OCI-LY7 (cell line): ENCODE measurements around the gene TTC28. TPM values are rescaled to one million over a fixed set of nuclear protein-coding genes. Genes with fewer than 3 reads are reported as not detected.

ENCODE experiments used
- BruUV-seq: library from RNA; stranded (reverse); fragments of 400-500 nt; replicated peaks from 2 replicates; lab custom pipeline; 2021; lab: Mats Ljungman, UMichigan
- CTCF ChIA-PET: fragments of 300-600 bp; sonication (Branson Sonifier 250); formaldehyde crosslinking; loops from one replicate; lab custom pipeline; 2022; ENCODE audit warnings: antibody characterized with exemption; ENCODE audit not compliant: unreplicated experiment; lab: Charles Lee
- POLR2A ChIA-PET: fragments of 300-600 bp; sonication (Branson Sonifier 250); formaldehyde crosslinking; loops from one replicate; lab custom pipeline; 2022; ENCODE audit warnings: antibody characterized with exemption; lab: Charles Lee
- DNase-seq: peaks from one replicate; pipeline ENCODE4 v3.0.0-alpha.2; 2015; ENCODE audit warnings: low spot score
- H2AFZ ChIP-seq: fragments of 200-600 bp; sonication (generic), shearing (Covaris generic); 2 replicates; pipeline ENCODE4 v1.6.1; 2014; ENCODE audit warnings: mild to moderate bottlenecking, antibody characterized with exemption, low read length, moderate library complexity
- H3K27ac ChIP-seq: fragments of 200-600 bp; sonication (generic); 2 replicates; pipeline ENCODE4 v1.5.1; 2014; ENCODE audit warnings: mixed run types, low read depth, mild to moderate bottlenecking, moderate library complexity, low read length, inconsistent platforms; ENCODE audit not compliant: poor library complexity, severe bottlenecking
- H3K36me3 ChIP-seq: fragments of 200-600 bp; sonication (generic); 2 replicates; pipeline ENCODE4 v1.6.1; 2014; ENCODE audit warnings: mild to moderate bottlenecking, antibody characterized with exemption, low read length, moderate library complexity, mixed read lengths; ENCODE audit not compliant: insufficient read depth
- H3K4me1 ChIP-seq: fragments of 200-600 bp; sonication (generic); 2 replicates; pipeline ENCODE4 v1.5.1; 2014; ENCODE audit warnings: mild to moderate bottlenecking, low read length; ENCODE audit not compliant: insufficient read depth, poor library complexity, severe bottlenecking
- H3K4me2 ChIP-seq: fragments of 200-600 bp; sonication (generic); 2 replicates; pipeline ENCODE4 v1.6.1; 2014; ENCODE audit warnings: mild to moderate bottlenecking, low read length
- H3K4me3 ChIP-seq: fragments of 200-600 bp; sonication (generic); 2 replicates; pipeline ENCODE4 v1.5.1; 2014; ENCODE audit warnings: mild to moderate bottlenecking, low read depth, low read length; ENCODE audit not compliant: poor library complexity, severe bottlenecking
- H3K79me2 ChIP-seq: fragments of 200-600 bp; sonication (generic); 2 replicates; pipeline ENCODE4 v1.6.1; 2016; ENCODE audit warnings: low read depth, mild to moderate bottlenecking, low read length, moderate library complexity, mixed read lengths; ENCODE audit not compliant: insufficient read depth
- H3K9me2 ChIP-seq: fragments of 200-600 bp; sonication (generic); 2 replicates; pipeline ENCODE4 v1.6.1; 2016; ENCODE audit warnings: mild to moderate bottlenecking, low read length, mixed read lengths; ENCODE audit not compliant: insufficient read depth
- H3K9me3 ChIP-seq: fragments of 200-600 bp; sonication (generic); 2 replicates; pipeline ENCODE4 v1.6.1; 2014; ENCODE audit warnings: mild to moderate bottlenecking, mixed run types, low read length, mixed read lengths
- H4K20me1 ChIP-seq: fragments of 200-600 bp; sonication (generic); 2 replicates; pipeline ENCODE4 v1.6.1; 2014; ENCODE audit warnings: mild to moderate bottlenecking, antibody characterized with exemption, low read length, moderate library complexity, mixed read lengths; ENCODE audit not compliant: insufficient read depth
- CTCF ChIP-seq: fragments of 200-600 bp; sonication (generic); conservative IDR thresholded peaks from 2 replicates; pipeline ENCODE4 v1.5.1; 2014; ENCODE audit warnings: mild to moderate bottlenecking, antibody characterized with exemption, low read length, moderate library complexity, mixed read lengths
- EZH2phosphoT487 ChIP-seq: fragments of 200-600 bp; sonication (generic); IDR thresholded peaks from 2 replicates; pipeline ENCODE4 v1.6.1; 2018; ENCODE audit warnings: low read depth, borderline replicate concordance, mild to moderate bottlenecking, mixed run types, antibody characterized with exemption, low read length, moderate library complexity, mixed read lengths
- intact Hi-C: fragments of 100-400 bp; cut with micrococcal nuclease; formaldehyde crosslinking; loops from one replicate; pipeline ENCODE4 v1.10.0; 2022; ENCODE audit not compliant: unreplicated experiment
- total RNA-seq, 2 experiments: library from RNA; depleted of rRNA in 1 of 2; stranded (reverse); fragments of >200 nt in 1 of 2; shearing (Covaris generic) in 1 of 2; gene quantifications; 2 replicates each; pipeline ENCODE4 v1.2.3, GENCODE V29; 2014 to 2022

TTC28 gene
- total RNA-seq, 2 experiments from 2014 or later: under 0.01 to 0.55 TPM

DNA sequence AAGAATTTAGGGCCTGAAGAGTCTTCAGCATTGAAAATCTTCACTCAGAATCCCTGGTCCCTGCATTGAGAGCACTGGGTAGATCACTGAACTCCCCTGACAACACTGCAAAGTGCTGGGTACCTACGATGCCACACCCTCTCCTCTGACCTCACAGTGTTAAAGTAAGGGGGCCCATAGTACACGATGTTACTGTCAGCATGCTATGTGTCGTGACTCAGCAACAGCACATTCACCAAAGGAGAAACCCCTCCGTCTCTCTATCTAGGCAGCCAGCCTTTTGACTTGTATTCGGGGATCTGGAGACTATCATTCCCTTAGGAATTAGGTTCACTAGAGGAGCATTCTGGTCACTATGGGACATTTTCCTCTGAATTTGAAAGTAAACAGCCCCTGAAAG is 693.2 kb downstream of the TTC28 start:
- Histone ChIP-seq H3K9me3 (no peaks in the 10 kb centered on the region), H3K36me3 (no peaks in the 10 kb centered on the region), H3K27ac (no peak overlapping the region), H3K4me1 (peaks cover 62% of the 10 kb centered on the region), H3K4me2 (no peak overlapping the region), H3K4me3 (no peak overlapping the region), H2AFZ (no peak overlapping the region), H3K9me2 (no peaks in the 10 kb centered on the region), H3K79me2 (no peaks in the 10 kb centered on the region), H4K20me1 (no peaks in the 10 kb centered on the region)
- DNase-seq: no peak
- TF ChIP-seq CTCF (no peak), EZH2phosphoT487 (no peak)
- BruUV-seq: no TSS peak
- ChIA-PET POLR2A (no interaction called here), CTCF (no interaction called here)
- intact Hi-C loops: no loop called here

GRCh38 chr22:27985323-27986275 is 694.0 kb downstream of the TTC28 start:
- Histone ChIP-seq H4K20me1 (no peaks in the 10 kb centered on the region), H3K27ac (no peak overlapping the region), H3K36me3 (no peaks in the 10 kb centered on the region), H2AFZ (no peak overlapping the region), H3K9me2 (no peaks in the 10 kb centered on the region), H3K4me3 (no peak overlapping the region), H3K4me1 (peaks cover 53% of the 10 kb centered on the region), H3K4me2 (peak overlapping the region; percentile 39), H3K79me2 (no peaks in the 10 kb centered on the region), H3K9me3 (no peaks in the 10 kb centered on the region)
- POLR2A ChIA-PET: no interaction called here
- intact Hi-C loops: no loop called here
- TF ChIP-seq CTCF: no peak
- TF ChIP-seq EZH2phosphoT487: no peak
- BruUV-seq: no TSS peak
- peak; percentile 77 for DNase-seq
- CTCF ChIA-PET: no interaction called here

GRCh38 chr22:27984723-27985122 is 694.9 kb downstream of the TTC28 start:
- no TSS peak for BruUV-seq
- H3K4me3 ChIP-seq: no peak overlapping the region
- H4K20me1 ChIP-seq: no peaks in the 10 kb centered on the region
- CTCF ChIA-PET: no interaction called here
- no peak for DNase-seq
- intact Hi-C loops: no loop called here
- H3K4me2 ChIP-seq: no peak overlapping the region
- H3K9me2 ChIP-seq: no peaks in the 10 kb centered on the region
- H3K27ac ChIP-seq: no peak overlapping the region
- TF ChIP-seq EZH2phosphoT487 (no peak), CTCF (no peak)
- H3K9me3 ChIP-seq: no peaks in the 10 kb centered on the region
- POLR2A ChIA-PET: no interaction called here
- no peaks in the 10 kb centered on the region for H3K79me2 ChIP-seq
- no peak overlapping the region for H2AFZ ChIP-seq
- no peaks in the 10 kb centered on the region for H3K36me3 ChIP-seq
- H3K4me1 ChIP-seq: peaks cover 44% of the 10 kb centered on the region
